Gastrocnemius medialis (tissue), 4 donors: ENCODE measurements around the gene DMD. TPM values are rescaled to one million over a fixed set of nuclear protein-coding genes. Genes with fewer than 3 reads are reported as not detected.

ENCODE experiments used
- ATAC-seq, 2 donors: fragments of 150-250 bp; one replicate each; pipeline ENCODE4 v1.9.1; 2016
- DNase-seq, 2 donors: peaks; one replicate each; pipeline ENCODE4 v3.0.0-alpha.2; 2019
- H3K27ac ChIP-seq, 4 donors: fragments of 200-600 bp; sonication (generic); 1 replicate in 1 of 4; 2 replicates in 3 of 4; pipeline ENCODE4 v1.5.1; 2016 to 2018; ENCODE audit warnings: mild to moderate bottlenecking in 2 of 4, moderate library complexity in 1 of 4
- H3K27me3 ChIP-seq, 3 donors: fragments of 200-600 bp; sonication (generic) in 2 of 3; 1 replicate in 1 of 3; 2 replicates in 2 of 3; pipeline versions ENCODE4 v1.5.1 to v1.6.0; 2016 to 2019; ENCODE audit warnings: mild to moderate bottlenecking in 1 of 3, moderate library complexity in 1 of 3
- H3K36me3 ChIP-seq, 2 donors: fragments of 200-600 bp; sonication (generic) in 1 of 2; one replicate each; pipeline ENCODE4 v1.5.1; 2017 to 2018
- H3K4me1 ChIP-seq, 2 donors: fragments of 200-600 bp; sonication (generic) in 1 of 2; one replicate each; pipeline ENCODE4 v1.5.1; 2016 to 2017; ENCODE audit warnings: mild to moderate bottlenecking in 2 of 2
- H3K4me3 ChIP-seq, 4 donors: fragments of 200-600 bp; sonication (generic) in 3 of 4; 1 replicate in 1 of 4; 2 replicates in 3 of 4; pipeline ENCODE4 v1.5.1; 2016 to 2019; ENCODE audit warnings: mild to moderate bottlenecking in 2 of 4
- H3K9me3 ChIP-seq, 3 donors: fragments of 200-600 bp; sonication (generic) in 2 of 3; 1 replicate in 1 of 3; 2 replicates in 2 of 3; pipeline ENCODE4 v1.5.1; 2016 to 2019
- CTCF ChIP-seq, 5 experiments: fragments of 450-650 bp in 3 of 5; fragments of 200-600 bp in 2 of 5; sonication (generic) in 2 of 5; IDR thresholded peaks in 4 of 5; conservative IDR thresholded peaks in 1 of 5; 1 replicate in 4 of 5; 2 replicates in 1 of 5; pipeline ENCODE4 v1.5.1; 2016 to 2019; ENCODE audit warnings: antibody characterized with exemption in 5 of 5, mild to moderate bottlenecking in 3 of 5, moderate library complexity in 3 of 5
- POLR2A ChIP-seq, 2 donors: fragments of 450-650 bp; IDR thresholded peaks; one replicate each; pipeline ENCODE4 v1.6.1; 2017; ENCODE audit warnings: antibody characterized with exemption in 2 of 2, mild to moderate bottlenecking in 2 of 2, moderate library complexity in 2 of 2
- in situ Hi-C, 4 donors: fragments of 200-750 bp; cut with MboI; loops; one replicate each; pipeline versions ENCODE4 v1.15.0 to v1.8.0; 2017; ENCODE audit warnings: low sequenced_read_pairs in 4 of 4
- intact Hi-C: fragments of 100-400 bp; cut with DNase I; formaldehyde crosslinking; loops from one replicate; pipeline ENCODE4 v1.15.1; 2023; ENCODE audit warnings: low total_unique reads
- total RNA-seq, 4 donors: library from RNA; depleted of rRNA; stranded (reverse); fragments of >200 nt; gene quantifications; one replicate each; pipeline versions ENCODE4 v1.1.0 to v1.2.3, GENCODE V29; 2016

DMD gene
- total RNA-seq, 4 donors from 2014 or later = 53.5 to 201 (median 98.9) TPM

GRCh38 chrX:33156152-33156726 lies 55.1 kb downstream of the DMD start:
- H3K36me3 ChIP-seq = no peaks in the 10 kb centered on the region
- no peaks in the 10 kb centered on the region for H3K4me1 ChIP-seq
- DNase-seq (no peak), ATAC-seq (no peak)
- H3K4me3 ChIP-seq = no peak overlapping the region
- in situ Hi-C loops (no loop called here), intact Hi-C loops (no loop called here)
- H3K9me3 ChIP-seq = no peaks in the 10 kb centered on the region
- TF ChIP-seq POLR2A (IDR thresholded peaks at IDR 0.05) (no peak), CTCF (IDR thresholded peaks at IDR 0.05 in 4 of 5, conservative IDR thresholded peaks at IDR 0.05 in 1 of 5) (no peak)
- no peak overlapping the region for H3K27ac ChIP-seq
- no peaks in the 10 kb centered on the region for H3K27me3 ChIP-seq

GRCh38 chrX:33149580-33149979 lies 61.8 kb downstream of the DMD start:
- in situ Hi-C loops = no loop called here
- peak; percentile 61 to 88 for ATAC-seq

GRCh38 chrX:33149085-33149484 lies 62.3 kb downstream of the DMD start:
- Histone ChIP-seq H3K4me3 (no peak overlapping the region), H3K27ac (peak overlapping the region; percentile 38 to 73 (median 63)), H3K9me3 (no peaks in the 10 kb centered on the region), H3K27me3 (no peaks in the 10 kb centered on the region), H3K4me1 (peaks cover 3 to 5% of the 10 kb centered on the region in 2 donors), H3K36me3 (no peaks in the 10 kb centered on the region)
- DNase-seq (no peak), ATAC-seq (no peak)
- no peak for TF ChIP-seq POLR2A (IDR thresholded peaks at IDR 0.05)
- TF ChIP-seq CTCF (IDR thresholded peaks at IDR 0.05 in 4 of 5, conservative IDR thresholded peaks at IDR 0.05 in 1 of 5) = no peak
- intact Hi-C loops (no loop called here), in situ Hi-C loops (no loop called here)

More at GRCh38 chrX:33149580-33149979, 61.8 kb downstream of the DMD start:
- intact Hi-C loops = no loop called here
- no peaks in the 10 kb centered on the region for H3K9me3 ChIP-seq
- TF ChIP-seq POLR2A (IDR thresholded peaks at IDR 0.05) = no peak
- TF ChIP-seq CTCF (IDR thresholded peaks at IDR 0.05 in 4 of 5, conservative IDR thresholded peaks at IDR 0.05 in 1 of 5) = no peak
- H3K27ac ChIP-seq = peak overlapping the region; percentile 38 to 73 (median 63)
- no peak overlapping the region for H3K4me3 ChIP-seq
- H3K36me3 ChIP-seq = no peaks in the 10 kb centered on the region
- H3K4me1 ChIP-seq = peaks cover 3 to 5% of the 10 kb centered on the region in 2 donors
- DNase-seq = peak in 1 of 2 donors; percentile 16
- H3K27me3 ChIP-seq = no peaks in the 10 kb centered on the region

GRCh38 chrX:33142331-33142730 lies 69.0 kb downstream of the DMD start:
- H3K4me3 ChIP-seq = no peak overlapping the region
- H3K9me3 ChIP-seq = no peaks in the 10 kb centered on the region
- TF ChIP-seq POLR2A (IDR thresholded peaks at IDR 0.05) (no peak), CTCF (IDR thresholded peaks at IDR 0.05 in 4 of 5, conservative IDR thresholded peaks at IDR 0.05 in 1 of 5) (no peak)
- intact Hi-C loops = no loop called here
- ATAC-seq (no peak), DNase-seq (no peak)
- H3K4me1 ChIP-seq = peaks cover 0 to 3% of the 10 kb centered on the region in 2 donors
- no peaks in the 10 kb centered on the region for H3K36me3 ChIP-seq
- in situ Hi-C loops = no loop called here
- peak overlapping the region in 2 of 4 donors; percentile 18 to 78 for H3K27ac ChIP-seq
- H3K27me3 ChIP-seq = no peaks in the 10 kb centered on the region
